Activated naive CD4-positive, alpha-beta T cell treated with anti-CD3 and anti-CD28 coated beads, Interleukin-2, amount 50 U/mL, for 72 hours (primary cell): Measurements from ENCODE around the gene BAIAP3. TPM values are rescaled to one million over a fixed set of nuclear protein-coding genes. Genes with fewer than 3 reads are reported as not detected.
"Not testable (repeated sequence)": the region's sequence is repeated elsewhere in the genome, so short reads cannot be mapped to it uniquely, and the experiment has no call there.

Experiments used
- ATAC-seq, 2 donors: fragments of 150-1000 bp; cut with Tn5 transposase; 2 replicates each; pipeline ENCODE4 v1.10.0; 2021; ENCODE audit warnings: mild to moderate bottlenecking in 2 of 2, moderate library complexity in 2 of 2
- DNase-seq, 2 donors: peaks; one replicate each; pipeline ENCODE4 v3.0.0; 2021 to 2022; ENCODE audit warnings: low spot score in 2 of 2
- H3K27ac Mint-ChIP-seq, 2 donors: one replicate each; pipeline ENCODE4 v1.8.0; 2022; ENCODE audit warnings: mild to moderate bottlenecking in 2 of 2, mixed read lengths in 2 of 2
- H3K36me3 Mint-ChIP-seq, 2 donors: one replicate each; pipeline ENCODE4 v1.8.0; 2022; ENCODE audit warnings: mixed read lengths in 2 of 2
- H3K9me3 Mint-ChIP-seq, 2 donors: one replicate each; pipeline ENCODE4 v1.8.0; 2022; ENCODE audit warnings: mixed read lengths in 2 of 2
- total RNA-seq, 2 donors: library from RNA; stranded (reverse); gene quantifications; one replicate each; pipeline ENCODE4 v1.2.3, GENCODE V29; 2022

Gene BAIAP3
- total RNA-seq, 2 donors from 2014 or later = 0.34 to 1.9 TPM

DNA sequence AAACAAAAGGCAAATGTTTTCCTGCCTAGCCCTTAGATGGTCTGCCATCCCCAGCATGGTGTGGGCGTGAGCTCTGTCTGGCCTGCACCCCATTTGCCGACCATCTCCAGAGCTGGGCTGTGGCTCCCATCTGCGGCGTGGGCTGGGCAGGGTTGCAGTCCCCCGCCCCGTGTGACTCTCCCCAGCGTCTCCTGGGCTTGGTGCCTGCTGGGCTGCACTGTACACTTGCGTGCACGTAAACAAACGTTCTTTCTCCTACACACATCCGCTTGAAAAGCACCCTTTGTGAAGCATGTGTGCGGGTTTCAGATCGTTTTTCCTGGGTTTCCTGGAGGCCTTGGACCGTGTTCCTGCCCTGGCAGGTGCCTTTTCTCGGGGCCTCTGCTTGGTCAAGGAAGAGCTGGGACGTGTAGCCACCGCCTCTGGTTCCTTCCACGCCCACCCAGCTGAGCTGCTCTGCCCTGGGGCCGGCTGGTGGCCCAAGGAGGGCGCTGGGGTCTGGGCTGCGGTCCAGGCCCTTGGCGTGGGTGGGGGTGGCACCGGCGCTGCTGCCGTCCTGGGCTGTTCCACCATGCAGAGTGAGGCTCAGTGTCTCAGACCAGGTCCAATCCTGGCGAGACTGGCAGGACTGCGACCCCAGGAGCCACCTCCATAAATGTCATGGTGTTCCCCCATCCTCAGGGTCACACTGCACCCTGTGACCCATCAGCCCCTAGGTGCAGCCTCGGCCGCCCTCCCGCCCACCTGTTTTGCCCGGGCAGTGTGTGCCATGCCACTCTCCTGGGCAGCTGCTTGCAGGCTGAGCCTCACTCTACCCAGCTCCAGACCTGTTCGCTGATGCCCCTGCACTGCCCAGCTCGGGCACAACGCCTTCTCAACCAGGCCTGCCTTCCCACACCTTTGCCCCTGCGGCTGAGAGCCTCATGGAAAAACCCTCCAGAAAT, 9.9 kb upstream of the BAIAP3 start:
- Mint-ChIP-seq H3K9me3 (no peaks in the 10 kb centered on the region), H3K36me3 (peaks cover 8 to 11% of the 10 kb centered on the region in 2 donors), H3K27ac (peak overlapping the region in 1 of 2 donors; percentile 44)
- ATAC-seq (peak in 1 of 2 donors; percentile 4), DNase-seq (no peak)

DNA sequence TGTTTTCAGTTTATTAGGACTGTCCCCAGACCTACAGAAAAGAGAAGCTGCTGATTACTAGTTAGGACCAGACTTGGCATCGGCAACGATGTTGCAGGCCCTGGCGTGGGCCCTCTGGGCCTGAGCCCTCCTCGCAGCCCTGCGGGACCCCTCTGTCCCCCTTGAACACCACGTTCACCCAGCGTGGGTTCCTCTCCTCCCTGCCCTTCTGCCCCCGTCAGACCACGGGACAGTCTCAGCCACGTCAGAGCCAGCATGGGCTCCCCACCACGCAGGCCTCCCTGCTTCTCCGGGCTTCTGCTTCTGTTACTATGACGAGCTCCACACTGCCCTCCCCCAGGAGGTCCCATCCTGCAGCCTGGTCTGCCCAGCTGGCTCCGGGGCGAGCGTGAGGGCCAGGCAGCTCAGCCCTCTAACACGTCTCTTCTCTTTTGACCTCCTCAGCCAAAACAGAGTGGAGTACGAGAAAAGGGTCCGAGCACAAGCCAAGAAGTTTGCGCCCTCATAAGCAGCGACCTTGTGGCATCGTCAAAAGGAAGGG, 9.1 kb upstream of the BAIAP3 start:
- H3K36me3 Mint-ChIP-seq = peaks cover 5 to 7% of the 10 kb centered on the region in 2 donors
- H3K27ac Mint-ChIP-seq = peak overlapping the region in 1 of 2 donors; percentile 44
- no peak for ATAC-seq
- H3K9me3 Mint-ChIP-seq = no peaks in the 10 kb centered on the region
- no peak for DNase-seq

DNA sequence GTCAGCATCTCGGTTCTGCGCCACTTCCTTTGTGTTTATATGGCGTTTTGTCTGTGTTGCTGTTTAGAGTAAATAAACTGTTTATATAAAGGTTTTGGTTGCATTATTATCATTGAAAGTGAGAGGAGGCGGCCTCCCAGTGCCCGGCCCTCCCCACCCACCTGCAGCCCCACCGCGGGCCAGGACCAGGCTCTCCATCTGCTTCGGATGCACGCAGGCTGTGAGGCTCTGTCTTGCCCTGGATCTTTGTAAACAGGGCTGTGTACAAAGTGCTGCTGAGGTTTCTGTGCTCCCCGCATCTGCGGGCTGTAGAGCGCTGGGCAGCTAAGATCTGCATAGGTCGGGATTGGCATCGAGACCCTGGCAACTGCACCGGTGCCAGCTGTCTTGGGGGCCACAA, 8.2 kb upstream of the BAIAP3 start:
- no peak for DNase-seq
- Mint-ChIP-seq H3K27ac (no peak overlapping the region), H3K36me3 (peaks cover 0 to 3% of the 10 kb centered on the region in 2 donors), H3K9me3 (no peaks in the 10 kb centered on the region)
- no peak for ATAC-seq

DNA sequence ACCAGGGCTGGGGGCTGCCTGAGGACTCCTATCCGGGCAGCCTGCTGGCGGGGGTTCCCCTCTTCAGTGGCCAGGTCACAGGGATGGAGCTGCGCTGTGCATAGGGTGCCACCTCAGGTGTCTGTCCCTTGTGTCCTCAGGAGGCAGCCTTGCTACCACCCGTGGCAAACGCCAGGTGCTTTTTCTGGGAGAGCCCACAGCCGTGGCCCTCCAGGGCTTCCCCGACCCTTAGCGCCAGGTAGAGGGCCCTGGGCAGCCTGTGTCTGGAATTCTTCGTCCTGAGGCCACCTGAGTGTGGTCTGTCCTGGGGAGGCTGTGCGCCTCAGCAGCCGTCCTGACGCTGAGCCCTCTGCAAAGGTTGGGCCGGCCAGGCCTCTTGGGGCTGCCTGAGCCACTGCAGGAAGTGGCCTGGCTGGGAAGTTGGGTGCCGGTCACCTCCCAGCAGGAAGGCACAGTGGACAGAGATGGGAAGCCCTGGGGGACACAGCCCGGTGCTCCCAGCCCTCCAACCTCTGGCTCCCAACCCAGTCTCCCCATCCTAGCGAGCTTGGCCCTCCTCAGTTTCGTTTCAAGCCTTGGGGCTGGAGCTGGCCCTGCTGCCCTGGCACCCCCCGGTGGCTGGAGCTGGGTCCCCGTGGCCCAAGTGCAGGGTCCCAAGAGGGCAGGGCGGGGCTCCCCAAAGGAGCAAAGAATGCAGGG, 7.6 kb upstream of the BAIAP3 start:
- ATAC-seq = peak in 1 of 2 donors; percentile 3

DNA sequence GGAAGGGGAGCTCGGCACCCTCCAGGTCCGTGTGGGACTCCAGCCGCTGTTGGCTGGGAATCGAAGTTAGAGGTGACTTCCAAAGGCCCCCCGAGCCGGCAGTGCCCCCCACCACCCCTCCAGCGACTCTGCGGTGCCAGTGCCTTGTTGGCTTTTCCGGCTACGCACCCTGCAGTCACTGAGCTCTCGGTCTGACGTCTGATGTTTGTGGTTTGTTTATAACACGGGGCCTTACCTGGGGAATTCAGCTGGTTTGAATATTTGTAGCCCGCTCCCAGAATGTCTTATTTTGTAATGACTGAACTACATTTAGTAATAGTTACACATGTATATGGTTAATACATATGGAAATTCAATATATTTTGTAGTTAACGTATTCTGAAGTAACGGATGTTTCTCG, 7.1 kb upstream of the BAIAP3 start:
- H3K36me3 Mint-ChIP-seq = no peaks in the 10 kb centered on the region
- no peak for ATAC-seq
- no peaks in the 10 kb centered on the region for H3K9me3 Mint-ChIP-seq
- H3K27ac Mint-ChIP-seq = no peak overlapping the region
- DNase-seq = no peak

More for the DNA sequence above, 7.6 kb upstream of the BAIAP3 start:
- no peak overlapping the region for H3K27ac Mint-ChIP-seq
- no peaks in the 10 kb centered on the region for H3K36me3 Mint-ChIP-seq
- no peaks in the 10 kb centered on the region for H3K9me3 Mint-ChIP-seq
- no peak for DNase-seq

DNA sequence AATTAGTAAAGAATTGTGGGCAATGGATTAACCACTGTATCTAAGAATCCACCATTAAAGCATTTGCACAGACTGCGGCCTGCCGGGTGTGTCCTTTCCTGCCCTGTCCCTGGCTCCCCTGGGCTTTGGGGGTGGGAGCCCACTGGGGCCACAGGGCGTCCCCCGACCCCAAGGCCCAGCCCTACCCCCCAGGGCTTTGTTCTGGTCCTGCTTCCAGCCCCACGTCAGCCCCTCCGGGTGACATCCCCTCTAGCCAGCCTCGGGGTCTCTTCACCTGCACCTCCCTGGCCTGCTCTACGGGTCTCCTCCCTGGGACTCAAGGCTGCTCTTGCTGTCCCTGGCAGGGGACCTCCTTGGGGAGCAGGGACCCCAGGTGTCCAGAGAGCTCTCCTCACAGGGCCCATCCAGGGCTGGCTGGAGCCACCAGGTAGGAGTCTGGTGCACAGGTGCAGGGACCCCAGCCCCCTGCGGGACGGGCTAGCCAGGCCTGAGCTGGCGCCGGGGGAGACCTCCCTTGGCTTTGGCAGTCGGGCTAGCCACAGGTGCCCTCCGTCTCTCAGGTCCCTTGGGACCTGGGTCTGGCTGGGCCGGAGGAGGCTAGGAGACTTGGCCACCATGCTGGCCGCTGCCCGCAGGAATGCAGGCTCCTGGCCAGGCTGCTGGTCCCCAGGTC, 6.4 kb upstream of the BAIAP3 start:
- ATAC-seq = peak in 1 of 2 donors; percentile 8
- Mint-ChIP-seq H3K27ac (peak overlapping the region in 1 of 2 donors; percentile 14), H3K9me3 (no peaks in the 10 kb centered on the region), H3K36me3 (no peaks in the 10 kb centered on the region)
- no peak for DNase-seq

DNA sequence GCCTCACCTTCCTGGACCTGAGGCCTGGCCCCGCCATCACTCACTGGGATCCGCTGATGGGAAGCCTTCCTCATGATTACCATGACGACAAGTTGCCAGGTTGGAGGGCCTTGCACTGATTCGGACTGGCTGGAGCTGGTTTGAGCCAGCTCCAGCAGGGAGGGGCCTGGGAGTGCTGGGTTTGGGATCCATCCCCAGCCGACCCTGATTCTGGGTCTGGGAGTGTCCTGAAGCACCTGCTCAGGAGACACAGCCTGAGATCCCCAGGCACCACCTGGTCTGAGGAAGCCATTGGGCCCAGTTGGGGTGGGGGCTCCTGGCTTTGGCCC, 5.9 kb upstream of the BAIAP3 start:
- no peak for DNase-seq
- ATAC-seq = no peak
- no peak overlapping the region for H3K27ac Mint-ChIP-seq
- H3K9me3 Mint-ChIP-seq = no peaks in the 10 kb centered on the region
- no peaks in the 10 kb centered on the region for H3K36me3 Mint-ChIP-seq

DNA sequence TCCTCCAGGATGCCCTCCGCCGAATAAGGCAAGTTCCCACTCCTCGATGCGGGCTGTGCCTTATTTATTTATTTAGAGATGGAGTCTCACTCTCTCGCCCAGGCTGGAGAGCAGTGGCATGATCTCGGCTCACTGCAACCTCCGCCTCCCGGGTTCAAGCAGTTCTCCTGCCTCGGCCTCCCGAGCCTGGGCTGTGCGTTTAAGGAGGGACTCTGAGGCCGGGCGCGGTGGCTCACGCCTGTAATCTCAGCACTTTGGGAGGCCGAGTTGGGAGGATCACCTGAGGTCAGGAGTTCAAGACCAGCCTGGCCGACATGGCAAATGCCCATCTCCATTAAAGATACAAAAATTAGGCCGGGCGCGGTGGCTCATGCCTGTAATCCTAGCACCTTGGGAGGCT, 5.3 kb upstream of the BAIAP3 start:
- not testable (repeated sequence) for H3K9me3 Mint-ChIP-seq, ATAC-seq, H3K36me3 Mint-ChIP-seq, H3K27ac Mint-ChIP-seq, DNase-seq

DNA sequence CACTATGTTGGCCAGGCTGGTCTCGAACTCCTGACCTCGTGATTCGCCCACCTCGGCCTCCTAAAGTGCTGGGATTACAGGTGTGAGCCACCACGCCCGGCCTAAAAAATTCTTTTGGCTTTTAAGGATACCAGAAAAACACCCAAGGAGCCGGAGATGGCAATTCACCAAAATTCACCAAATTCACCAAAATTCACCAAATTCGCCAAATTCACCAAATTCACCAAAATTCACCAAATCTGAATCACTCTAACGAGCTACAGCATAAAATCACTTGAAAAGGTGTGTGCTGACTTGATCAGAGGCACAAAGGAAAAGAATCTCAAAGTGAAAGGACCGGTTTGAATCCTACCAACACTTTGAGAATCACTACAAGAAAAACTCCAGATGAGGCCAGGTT, 4.5 kb upstream of the BAIAP3 start:
- not testable (repeated sequence) for DNase-seq, H3K9me3 Mint-ChIP-seq, H3K36me3 Mint-ChIP-seq, ATAC-seq
- H3K27ac Mint-ChIP-seq = peak overlapping the region in 1 of 2 donors; percentile 33

DNA sequence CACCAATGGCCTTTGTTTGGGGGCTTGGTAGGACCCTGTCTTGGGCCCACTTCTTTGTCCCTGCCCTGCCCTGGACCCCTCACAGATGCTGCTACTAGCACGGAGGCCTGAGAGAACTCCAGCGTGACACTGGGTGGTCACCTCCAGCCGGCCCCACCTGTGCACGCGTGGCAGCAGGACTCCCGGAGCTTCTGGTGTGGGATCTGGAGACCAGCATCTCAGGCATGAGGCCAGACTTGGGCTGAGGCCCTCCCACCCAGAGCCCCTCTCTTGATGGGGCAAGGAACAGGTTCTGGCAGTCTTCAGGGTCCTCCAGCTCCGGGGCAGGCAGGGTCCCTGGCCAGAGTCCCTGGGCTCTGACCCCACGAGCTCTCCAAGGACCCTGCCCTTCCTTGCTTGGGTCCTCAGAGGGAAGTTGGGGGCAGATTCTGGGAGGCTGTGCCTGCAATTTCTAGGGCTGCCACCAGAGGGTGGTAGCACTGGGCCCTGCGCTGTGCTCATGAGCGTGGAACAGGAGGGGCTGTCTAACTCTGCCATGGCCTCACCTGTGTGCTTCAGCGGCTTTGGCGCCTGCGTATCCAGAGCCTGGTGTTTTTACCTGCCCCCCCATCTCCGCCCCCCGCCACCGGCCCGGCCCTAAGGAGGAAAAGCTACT, 3.1 kb upstream of the BAIAP3 start:
- ATAC-seq (peak; percentile 14 to 58), DNase-seq (peak in 1 of 2 donors; percentile 51)
- no peaks in the 10 kb centered on the region for H3K36me3 Mint-ChIP-seq
- H3K9me3 Mint-ChIP-seq = no peaks in the 10 kb centered on the region
- H3K27ac Mint-ChIP-seq = no peak overlapping the region

DNA sequence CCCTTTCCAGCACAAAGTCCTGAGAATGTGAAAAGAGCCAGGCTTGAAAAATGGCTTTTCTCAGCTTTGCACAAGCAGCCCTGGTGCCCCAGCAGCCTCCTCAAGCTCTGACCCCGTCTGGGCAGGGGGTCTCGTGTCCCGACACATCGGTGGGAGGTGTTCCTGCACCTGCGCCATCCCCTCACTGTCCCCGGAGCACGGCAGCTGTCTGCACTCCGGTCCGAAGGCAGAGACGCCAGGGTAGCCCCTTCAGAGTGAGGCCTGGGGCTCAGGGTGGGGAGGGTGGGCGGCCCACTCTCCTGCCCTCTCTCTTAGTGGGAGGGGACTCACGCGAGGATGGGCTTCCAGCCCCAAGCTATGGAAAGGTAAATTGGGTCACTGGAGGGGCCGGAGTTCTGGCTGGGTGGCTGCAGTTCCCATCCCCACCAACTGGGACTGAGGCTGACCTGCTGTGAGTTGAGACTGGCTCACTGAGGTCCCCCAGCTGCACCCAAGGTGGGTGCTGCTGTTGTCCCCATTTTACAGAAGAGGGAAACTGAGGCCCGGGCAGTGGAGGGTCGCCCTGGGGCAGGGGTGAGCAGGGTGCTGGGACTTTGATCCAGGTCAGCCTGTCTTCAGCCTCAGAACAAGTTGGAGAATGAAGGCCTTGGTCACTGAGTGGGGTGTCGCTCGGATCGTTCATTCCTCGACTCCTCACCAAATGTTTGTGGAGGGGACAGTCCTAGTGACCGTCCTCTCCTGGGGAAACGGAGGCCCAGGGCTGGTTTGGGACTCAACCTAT, 2.3 kb upstream of the BAIAP3 start:
- peak overlapping the region in 1 of 2 donors; percentile 22 for H3K27ac Mint-ChIP-seq
- ATAC-seq = no peak
- H3K36me3 Mint-ChIP-seq = no peaks in the 10 kb centered on the region
- DNase-seq = no peak
- H3K9me3 Mint-ChIP-seq = no peaks in the 10 kb centered on the region

DNA sequence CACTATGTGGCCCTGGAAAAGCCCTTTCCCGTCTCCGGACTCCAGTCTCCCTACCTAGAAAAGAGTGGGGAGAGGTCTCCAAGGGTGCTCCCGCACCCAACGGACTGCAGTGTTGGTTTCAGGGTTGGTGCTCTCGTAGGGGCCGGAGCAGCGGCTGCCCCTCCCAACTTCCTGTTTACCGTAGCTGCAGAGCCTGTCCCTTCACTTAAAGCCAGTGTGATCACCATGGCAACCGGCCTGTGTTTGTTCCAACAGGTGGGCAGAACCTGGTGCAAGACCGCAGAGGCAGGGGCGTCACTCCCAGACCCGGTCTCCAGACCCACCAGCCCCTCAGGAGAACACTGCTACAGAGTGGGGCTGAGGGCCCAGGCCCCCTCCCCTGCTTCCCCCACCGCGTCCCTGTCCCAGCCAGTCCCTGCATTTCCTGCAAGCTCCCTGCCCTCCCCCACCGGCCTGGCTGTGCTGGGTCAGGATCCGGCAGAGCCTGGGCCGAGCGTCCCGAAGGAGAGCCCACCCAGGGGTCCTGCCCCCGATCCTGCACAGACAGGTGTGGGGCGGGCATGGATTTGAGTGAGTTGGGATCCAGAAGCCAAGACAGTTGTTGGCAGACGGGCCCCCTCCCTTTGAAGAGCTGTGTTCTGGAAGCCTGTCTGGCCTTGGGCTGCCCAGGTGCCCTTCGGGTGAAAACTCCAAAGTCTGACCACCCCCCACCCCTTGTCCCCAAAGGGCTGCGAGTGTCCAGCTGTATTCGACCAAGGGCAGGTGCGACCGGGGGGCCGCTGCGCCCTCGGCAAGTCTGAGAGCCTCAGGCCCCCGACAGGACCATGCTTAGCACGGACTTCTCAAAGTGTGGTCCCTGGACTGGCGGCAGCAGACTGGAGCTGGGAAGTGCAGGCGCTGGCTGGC, 1.5 kb upstream of the BAIAP3 start:
- Mint-ChIP-seq H3K9me3 (no peaks in the 10 kb centered on the region), H3K27ac (no peak overlapping the region), H3K36me3 (no peaks in the 10 kb centered on the region)
- ATAC-seq (peak; percentile 11 to 14), DNase-seq (no peak)

DNA sequence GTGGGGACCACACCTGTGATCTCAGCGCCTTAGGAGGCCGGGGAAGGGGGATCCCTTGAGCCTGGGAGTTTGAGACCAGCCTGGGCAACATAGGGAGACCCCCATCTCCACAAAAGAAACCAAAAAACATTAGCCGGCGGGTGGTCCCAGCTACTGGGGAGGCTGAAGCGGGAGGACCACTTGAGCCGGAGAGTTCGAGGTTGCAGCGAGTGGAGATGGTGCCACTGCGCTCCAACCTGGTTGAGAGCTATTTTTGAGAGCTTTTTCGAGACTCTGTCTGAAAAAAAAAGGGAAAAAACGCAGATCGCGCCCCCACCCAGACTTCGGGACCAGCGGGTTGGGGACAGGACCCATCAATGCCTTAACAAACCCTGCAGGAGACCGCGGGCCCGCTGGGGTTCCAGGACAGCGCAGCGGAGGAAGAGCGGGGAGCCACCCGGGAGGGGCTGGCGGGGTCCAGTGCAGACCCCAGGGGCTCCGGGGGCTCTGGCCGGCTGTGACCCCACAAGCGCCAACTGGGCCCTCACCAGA, 762 bp upstream of the BAIAP3 start:
- Mint-ChIP-seq H3K36me3 (no peaks in the 10 kb centered on the region), H3K9me3 (no peaks in the 10 kb centered on the region), H3K27ac (no peak overlapping the region)
- DNase-seq = no peak
- peak in 1 of 2 donors; percentile 3 for ATAC-seq

DNA sequence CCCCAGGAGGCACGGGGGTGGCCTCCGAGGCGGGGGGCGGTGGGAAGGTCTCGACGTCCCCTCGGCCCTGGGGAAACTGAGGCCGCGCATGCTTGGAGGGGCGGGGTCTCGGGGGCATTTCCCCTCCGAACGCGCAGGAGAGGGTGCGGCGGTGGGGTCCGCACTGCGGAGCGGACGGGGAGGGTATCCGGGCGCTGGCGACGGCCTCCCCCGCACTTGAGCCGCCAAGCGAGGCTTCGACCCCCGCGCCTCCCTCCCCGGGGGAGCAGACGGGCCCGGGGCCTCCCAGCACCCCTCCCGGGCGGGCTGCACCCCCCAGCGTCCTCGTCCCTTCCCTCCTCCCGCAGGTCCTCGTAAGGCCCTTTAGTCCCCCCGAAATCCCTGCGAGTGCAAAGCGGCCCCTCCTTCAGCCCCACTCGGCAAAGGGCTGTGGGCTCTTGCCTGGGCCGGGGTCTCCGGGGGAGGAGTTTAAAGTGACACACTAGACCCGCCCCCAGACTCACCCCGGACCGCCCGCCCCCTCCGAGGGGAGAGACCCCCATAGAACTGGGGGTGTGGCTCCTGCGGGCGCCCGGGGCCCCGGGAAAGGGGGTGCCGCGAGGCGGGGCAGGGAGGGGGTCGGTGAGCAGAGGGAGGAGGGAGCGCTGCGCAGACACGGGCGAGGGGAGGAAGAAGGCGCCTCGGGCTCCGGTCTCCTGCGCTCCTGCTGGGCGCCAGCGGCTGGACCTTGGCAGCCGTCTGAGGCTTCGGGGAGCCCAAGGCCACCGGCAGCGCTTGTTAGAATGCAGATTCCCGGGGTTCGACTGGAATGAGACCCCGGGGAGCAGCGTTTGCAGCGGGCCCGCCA, 632 bp downstream of the BAIAP3 start:
- no peak for DNase-seq
- no peak overlapping the region for H3K27ac Mint-ChIP-seq
- no peak for ATAC-seq

More for the DNA sequence above, 632 bp downstream of the BAIAP3 start:
- no peaks in the 10 kb centered on the region for H3K9me3 Mint-ChIP-seq
- no peaks in the 10 kb centered on the region for H3K36me3 Mint-ChIP-seq
